Astrocyte (in vitro differentiated cells and primary cell): ENCODE data around the gene ZNF629.

Experiments used
- EZH2 ChIP-seq: IDR thresholded peaks from 2 replicates; pipeline ENCODE4 v1.6.1; 2012; ENCODE audit warnings: mild to moderate bottlenecking, low read length, inconsistent platforms; ENCODE audit not compliant: insufficient read depth
- TF ChIP-seq, protein P1 (sequence below): IDR thresholded peaks from 2 replicates; pipeline ENCODE4 v1.5.1; 2011; ENCODE audit warnings: low read depth, mild to moderate bottlenecking, inconsistent platforms, low read length, moderate library complexity; ENCODE audit not compliant: insufficient read depth

GRCh38 chr16:30750876-30751465 lies 36.0 kb downstream of the ZNF629 start:
- TF ChIP-seq, protein P1, sequence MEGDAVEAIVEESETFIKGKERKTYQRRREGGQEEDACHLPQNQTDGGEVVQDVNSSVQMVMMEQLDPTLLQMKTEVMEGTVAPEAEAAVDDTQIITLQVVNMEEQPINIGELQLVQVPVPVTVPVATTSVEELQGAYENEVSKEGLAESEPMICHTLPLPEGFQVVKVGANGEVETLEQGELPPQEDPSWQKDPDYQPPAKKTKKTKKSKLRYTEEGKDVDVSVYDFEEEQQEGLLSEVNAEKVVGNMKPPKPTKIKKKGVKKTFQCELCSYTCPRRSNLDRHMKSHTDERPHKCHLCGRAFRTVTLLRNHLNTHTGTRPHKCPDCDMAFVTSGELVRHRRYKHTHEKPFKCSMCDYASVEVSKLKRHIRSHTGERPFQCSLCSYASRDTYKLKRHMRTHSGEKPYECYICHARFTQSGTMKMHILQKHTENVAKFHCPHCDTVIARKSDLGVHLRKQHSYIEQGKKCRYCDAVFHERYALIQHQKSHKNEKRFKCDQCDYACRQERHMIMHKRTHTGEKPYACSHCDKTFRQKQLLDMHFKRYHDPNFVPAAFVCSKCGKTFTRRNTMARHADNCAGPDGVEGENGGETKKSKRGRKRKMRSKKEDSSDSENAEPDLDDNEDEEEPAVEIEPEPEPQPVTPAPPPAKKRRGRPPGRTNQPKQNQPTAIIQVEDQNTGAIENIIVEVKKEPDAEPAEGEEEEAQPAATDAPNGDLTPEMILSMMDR = no peak
- TF ChIP-seq EZH2 = no peak
